NCI-H1436 treated with DMSO at 0.1 percent for 48 hours (cell line): ENCODE results near the gene EIF3C.
"Not testable (repeated sequence)": the region's sequence is repeated elsewhere in the genome, so short reads cannot be mapped to it uniquely, and the experiment has no call there.

ENCODE experiments used
- DNase-seq: peaks from one replicate; lab custom pipeline; 2025; lab: John Stamatoyannopoulos, UW

EIF3C gene, protein sequence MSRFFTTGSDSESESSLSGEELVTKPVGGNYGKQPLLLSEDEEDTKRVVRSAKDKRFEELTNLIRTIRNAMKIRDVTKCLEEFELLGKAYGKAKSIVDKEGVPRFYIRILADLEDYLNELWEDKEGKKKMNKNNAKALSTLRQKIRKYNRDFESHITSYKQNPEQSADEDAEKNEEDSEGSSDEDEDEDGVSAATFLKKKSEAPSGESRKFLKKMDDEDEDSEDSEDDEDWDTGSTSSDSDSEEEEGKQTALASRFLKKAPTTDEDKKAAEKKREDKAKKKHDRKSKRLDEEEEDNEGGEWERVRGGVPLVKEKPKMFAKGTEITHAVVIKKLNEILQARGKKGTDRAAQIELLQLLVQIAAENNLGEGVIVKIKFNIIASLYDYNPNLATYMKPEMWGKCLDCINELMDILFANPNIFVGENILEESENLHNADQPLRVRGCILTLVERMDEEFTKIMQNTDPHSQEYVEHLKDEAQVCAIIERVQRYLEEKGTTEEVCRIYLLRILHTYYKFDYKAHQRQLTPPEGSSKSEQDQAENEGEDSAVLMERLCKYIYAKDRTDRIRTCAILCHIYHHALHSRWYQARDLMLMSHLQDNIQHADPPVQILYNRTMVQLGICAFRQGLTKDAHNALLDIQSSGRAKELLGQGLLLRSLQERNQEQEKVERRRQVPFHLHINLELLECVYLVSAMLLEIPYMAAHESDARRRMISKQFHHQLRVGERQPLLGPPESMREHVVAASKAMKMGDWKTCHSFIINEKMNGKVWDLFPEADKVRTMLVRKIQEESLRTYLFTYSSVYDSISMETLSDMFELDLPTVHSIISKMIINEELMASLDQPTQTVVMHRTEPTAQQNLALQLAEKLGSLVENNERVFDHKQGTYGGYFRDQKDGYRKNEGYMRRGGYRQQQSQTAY

DNA sequence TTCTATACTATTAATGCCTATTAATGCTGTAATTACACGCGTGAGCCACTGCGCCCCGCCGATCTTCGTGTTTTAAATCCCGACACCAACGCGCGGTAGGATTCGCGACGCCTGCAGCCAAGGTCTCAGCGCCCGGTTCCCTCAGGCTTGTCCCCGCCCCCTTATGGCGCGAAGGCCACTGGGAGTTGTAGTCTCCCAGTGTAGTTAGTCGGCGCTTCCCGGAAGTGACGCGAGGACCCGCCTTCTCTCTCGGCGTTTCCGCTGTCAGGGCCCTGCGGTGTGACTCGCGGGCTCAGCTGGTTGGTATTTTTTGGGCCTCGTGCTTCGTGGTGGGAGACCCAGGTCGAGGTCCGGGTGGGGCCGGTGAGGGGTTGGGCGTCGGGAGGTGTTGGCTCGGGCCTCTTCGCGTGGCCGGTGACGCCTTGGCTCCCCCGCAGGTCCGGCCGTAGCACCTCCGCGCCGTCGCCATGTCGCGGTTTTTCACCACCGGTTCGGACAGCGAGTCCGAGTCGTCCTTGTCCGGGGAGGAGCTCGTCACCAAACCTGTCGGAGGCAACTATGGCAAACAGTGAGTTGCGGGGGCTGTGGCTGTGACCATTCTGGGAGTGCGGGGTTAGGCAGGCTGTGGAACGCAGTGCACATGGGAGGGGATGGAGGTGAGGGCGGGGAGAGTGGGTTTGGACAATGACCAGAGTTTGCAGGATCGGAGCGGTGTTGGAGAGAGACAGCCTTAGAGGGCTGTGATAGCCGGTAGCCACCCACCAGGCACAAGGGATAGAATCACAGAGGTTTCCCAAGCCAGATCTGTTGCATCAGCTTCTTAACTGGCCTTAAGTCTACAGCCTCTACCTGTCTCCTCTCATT lies at the start of gene EIF3C:
EIF3C (plus strand) TSS at position 245 of the 864 bp plus-strand sequence; CDS start at position 468, 223 bp downstream.
- not testable (repeated sequence) for DNase-seq

DNA sequence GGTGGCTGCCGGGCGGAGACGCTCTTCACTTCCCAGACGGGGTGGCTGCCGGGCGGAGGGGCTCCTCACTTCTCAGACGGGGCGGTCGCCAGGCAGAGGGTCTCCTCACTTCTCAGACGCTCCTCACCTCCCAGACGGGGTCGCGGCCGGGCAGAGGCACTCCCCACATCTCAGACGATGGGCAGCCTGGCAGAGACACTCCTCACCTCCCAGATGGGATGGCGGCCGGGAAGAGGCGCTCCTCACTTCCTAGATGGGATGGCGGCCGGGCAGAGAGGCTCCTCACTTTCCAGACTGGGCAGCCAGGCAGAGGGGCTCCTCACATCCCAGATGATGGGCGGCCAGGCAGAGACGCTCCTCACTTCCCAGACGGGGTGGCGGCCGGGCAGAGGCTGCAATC lies 45.0 kb upstream of the EIF3C start:
- DNase-seq = not testable (repeated sequence)

DNA sequence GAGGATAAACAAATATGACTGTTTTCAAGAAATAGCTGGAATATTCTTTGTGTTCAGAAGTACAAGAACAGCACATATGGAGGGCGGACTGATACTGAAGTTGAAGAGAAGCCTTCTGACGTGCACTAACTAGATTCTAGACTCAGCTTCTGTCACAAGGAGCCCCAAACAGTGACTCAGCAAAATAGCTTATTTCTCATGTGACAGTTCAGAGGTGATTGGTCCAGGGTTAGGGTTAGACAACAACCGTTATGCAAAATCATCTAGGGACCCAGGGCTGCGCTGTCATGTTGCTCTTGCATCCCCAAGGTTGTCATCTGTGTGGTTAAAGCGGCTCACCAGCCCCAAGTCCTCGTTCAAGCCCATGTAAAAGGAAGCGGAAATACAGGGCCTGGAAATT lies 43.8 kb upstream of the EIF3C start:
- DNase-seq = not testable (repeated sequence)

DNA sequence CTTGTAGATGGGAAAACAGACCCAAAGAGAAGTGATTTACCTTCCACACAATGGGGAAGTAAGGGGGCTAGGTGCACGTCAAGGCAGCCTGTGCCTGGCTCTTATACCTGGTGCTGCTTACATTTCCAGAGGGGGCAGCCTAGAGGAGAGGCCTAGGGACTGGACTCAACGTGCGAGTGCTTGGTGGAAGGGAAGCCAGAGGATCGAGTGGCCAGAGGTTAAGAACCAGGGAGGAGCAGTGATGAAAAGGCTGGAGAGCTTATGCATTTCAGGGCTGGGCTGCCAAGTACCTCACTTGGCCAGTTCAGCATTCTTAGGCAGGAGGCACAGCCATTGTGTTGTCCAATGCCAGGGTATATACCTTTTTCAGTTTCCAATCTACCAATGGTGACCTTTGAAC lies 43.1 kb upstream of the EIF3C start:
- DNase-seq = not testable (repeated sequence)

DNA sequence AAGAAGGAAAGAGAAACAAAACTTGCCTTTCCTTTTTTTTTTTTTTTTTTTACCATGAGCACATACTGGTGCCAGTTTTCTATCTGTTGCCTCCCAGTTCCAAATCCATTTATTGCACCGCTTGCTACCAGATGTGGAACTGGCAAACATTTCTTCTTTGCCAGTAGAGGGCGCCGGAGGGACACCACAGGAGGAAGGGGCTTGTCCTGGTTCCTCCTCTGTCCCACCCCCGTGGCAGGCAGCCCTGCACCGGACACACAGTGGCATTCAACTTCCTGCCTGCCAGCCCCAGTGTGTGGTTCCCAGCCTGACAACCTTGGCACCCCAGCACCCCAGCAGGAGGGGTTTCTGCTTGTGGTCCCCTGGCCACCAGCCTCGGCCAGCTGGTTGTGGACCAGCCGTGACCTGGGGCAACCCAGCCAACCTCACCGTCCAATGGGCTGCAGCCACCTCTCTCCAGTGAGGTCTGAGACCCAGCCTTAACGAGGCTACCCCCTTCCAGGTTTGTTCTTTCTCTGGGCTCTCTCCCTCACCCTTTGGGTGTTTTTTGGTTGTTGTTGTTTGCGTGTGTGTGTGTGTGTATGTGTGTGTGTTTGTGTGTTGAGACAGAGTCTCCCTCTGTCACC lies 22.8 kb upstream of the EIF3C start:
- DNase-seq = not testable (repeated sequence)

DNA sequence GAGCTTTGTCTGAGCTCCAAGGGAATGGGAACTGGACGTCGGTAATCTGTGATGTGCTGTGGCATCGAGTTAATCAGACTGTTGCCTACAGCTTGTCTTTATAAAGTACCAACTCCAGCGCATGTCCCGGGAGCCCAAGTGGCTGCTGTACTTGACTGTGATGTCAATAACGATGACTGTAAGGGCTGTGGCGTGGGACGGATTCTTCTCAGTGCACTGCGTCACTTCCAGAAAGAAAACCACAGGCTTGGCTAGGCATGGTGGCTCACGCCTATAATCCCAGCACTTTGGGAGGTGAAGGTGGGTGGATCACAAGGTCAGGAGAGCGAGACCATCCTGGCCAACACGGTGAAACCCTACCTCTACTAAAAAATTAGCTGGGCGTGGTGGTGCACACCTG lies 21.8 kb upstream of the EIF3C start:
- not testable (repeated sequence) for DNase-seq

DNA sequence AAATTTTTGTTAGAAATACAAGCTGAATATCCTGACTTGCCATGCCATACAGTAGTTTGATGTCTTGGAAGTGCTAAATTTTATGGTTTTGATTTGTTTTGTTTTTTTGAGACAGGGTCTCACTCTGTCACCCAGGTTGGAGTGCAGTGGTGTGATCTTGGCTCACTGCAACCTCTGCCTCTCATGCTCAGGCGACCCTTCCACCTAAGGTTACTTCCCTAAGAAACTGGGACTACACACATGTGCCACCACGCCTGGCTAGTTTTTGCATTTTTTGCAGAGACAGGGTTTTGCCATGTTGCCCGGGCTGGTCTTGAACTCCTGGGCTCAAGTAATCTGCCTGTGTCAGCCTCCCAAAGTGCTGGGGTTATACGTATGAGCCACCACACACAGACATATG lies 19.5 kb upstream of the EIF3C start:
- DNase-seq = not testable (repeated sequence)

DNA sequence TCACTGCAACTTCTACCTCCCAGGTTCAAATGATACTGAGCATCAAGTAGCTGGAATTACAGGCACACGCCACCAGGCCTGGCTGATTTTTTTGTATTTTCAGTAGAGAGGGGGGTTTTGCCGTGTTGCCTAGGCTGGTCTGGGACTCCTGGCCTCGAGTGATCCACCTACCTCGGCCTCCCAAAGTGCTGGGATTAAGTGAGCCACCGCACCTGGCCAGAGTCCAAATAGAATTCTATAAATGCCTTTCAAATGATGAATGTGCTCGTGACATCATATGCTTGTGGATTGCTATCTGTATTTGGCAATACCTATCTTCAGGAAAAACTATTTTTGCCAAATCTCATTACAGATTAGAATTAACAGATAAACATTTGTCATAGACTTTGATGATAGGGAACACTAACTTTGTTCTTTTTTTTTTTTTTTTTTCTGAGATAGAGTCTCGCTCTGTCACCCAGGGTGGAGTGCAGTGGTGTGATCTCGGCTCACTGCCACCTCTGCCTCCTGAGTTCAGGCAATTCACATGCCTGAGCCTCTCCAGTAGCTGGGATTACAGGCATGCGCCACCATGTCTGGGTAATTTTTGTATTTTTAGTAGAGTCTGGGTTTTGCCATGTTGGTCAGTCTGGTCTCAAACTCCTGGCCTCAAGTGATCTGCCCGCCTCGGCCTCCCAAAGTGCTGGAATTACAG lies 17.9 kb upstream of the EIF3C start:
- not testable (repeated sequence) for DNase-seq

DNA sequence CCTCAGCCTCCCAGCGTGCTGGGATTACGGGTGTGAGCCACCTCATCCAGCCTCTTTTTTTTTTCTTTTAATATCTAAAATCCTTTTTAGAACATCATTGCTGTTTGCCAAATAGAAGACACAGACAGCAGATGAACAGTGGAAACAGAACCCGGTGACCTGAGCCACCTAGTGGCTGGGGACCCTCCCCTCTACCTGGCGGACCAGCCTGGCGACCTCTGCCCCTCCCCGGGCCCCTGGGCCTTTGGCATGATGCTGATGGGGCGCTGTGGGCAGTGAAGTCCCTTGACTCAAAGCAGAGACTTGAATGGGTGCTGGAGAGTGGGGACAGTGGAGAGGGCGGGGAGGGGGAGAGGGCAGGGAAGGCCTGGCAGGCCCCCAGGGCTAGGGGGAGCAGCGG lies 11.5 kb upstream of the EIF3C start:
- DNase-seq = not testable (repeated sequence)

DNA sequence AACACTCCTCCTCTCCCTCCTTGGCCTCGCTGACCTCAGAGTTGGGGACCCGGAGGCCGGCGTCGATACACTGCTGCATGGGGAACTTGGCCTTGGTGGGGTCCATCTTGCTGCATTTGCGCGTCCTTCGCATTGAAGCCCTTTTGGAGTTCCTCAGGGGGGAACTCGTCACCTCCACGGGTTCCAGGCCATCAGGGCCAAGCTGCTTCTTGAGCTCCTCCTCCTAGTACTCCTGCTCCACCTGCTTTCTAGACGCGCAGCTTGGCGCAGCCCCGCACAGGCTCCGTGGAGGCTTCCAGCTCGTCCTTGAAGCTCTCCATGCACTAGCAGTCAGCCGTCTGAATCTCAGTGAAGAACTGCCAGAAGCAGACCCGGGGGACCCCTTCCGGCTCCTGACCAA lies 10.9 kb upstream of the EIF3C start:
- not testable (repeated sequence) for DNase-seq

DNA sequence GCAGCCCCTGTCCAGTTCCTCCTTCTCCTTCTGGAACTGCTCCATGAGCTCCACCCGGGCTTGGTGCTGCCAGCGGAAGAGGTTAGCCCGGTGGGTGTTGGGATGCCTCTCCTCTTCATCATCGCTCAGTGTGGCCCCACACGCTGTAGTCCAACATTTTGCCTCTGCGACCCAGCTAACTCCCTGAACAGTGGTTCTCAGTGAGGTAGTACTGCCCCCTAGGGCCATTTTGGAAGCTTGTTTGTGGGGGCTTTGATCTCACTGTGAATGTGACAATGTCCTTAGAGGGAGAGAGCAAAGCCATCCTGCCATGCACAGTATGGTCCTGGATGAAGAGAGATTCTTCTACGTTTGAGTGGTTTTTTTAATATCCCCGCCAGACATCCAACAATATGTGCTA lies 9.9 kb upstream of the EIF3C start:
- not testable (repeated sequence) for DNase-seq

DNA sequence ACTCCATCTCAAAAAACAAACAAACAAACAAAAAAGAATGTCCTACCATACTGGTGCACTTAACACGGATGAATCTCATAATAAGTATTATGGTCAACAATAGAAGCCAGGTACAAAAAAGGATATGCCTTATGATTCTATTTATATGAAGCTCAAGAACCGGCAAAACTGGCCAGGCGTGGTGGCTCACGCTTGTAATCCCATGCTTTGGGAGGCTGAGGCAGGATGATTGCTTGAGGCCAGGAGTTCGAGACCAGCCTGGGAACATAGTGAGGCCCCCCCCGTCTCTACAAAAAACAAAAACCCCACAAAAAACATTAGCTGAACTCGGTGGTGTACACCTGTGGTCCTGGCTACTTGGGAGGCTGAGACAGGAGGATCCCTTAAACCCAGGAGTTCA lies 7.0 kb upstream of the EIF3C start:
- not testable (repeated sequence) for DNase-seq

DNA sequence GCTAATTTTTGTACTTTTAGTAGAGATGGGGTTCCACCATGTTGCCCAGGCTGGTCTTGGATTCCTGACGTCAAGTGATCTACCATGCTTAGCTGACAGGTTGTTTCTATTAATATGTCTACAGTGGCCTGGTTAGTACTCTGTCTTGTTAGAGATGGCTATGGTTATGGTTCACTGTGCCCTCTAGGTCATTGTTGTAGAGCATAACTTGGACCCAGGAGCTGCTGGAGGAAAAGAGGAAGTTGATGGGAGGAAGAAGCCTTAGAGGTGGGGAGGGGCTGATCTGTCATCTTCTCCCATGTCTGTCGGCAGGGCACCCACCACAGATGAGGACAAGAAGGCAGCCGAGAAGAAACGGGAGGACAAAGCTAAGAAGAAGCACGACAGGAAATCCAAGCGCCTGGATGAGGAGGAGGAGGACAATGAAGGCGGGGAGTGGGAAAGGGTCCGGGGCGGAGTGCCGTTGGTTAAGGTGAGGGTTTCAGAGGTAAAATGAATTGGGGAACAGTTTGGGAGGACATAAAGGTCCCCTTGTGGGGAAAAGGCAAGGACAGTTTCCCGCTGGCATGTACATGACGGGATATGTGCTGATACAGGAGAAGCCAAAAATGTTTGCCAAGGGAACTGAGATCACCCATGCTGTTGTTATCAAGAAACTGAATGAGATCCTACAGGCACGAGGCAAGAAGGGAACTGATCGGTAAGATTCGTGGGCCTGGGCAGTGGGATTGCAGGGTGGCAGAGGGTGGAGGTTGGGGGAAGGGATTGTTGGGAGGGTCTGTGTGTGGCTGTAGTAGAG lies 11.8 kb downstream of the EIF3C start:
- not testable (repeated sequence) for DNase-seq

DNA sequence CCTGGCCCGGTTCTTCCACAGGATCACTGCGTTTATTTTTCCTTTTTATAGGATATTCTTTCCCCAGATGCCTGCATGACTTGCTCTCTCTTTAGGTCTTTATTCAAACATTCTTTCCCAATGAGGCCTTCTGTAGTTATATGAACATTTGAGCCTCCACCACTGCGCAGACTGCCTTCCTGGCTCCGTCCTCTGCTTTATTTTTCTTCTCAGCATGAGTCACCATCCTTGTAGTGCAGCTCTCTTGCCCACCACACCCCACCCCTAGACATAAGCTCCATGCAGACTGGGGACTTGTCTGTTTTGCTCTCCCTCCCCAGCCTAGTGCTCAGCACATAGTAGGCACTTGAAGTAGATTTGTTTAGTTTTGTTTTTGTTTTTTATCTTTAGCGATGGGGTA lies 20.0 kb downstream of the EIF3C start:
- not testable (repeated sequence) for DNase-seq

DNA sequence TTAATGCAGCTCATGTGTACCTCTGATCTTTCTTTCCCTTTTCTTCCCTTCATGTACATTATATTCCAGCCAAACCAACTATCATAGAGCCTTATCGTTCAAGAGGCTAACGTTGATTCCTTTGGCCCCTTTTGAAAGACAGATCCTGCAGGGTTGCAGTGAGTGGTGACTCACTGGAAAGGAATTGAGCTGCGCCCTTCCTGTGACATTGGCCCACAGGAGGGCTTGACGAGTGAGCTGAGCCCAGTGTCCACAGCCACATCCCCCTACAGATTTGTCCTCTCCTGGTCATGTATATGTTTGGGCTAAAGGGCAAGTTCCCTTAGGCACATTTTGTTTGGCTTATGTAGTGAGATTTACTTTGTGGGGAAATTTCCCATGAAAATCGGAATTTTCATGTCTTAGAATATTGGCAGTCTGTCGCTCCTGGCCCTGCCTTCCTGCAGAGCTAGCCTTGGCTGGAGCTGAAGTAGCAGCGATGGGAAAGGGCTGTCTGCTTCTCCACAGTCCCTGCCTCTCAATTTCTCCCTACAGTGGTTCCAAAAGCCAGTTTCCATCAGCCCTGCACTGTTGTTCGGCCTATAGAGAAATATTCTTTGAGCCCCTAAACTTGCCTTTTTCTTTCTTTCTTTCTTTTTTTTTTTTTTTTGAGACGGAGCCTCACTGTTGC lies 21.3 kb downstream of the EIF3C start:
- not testable (repeated sequence) for DNase-seq

DNA sequence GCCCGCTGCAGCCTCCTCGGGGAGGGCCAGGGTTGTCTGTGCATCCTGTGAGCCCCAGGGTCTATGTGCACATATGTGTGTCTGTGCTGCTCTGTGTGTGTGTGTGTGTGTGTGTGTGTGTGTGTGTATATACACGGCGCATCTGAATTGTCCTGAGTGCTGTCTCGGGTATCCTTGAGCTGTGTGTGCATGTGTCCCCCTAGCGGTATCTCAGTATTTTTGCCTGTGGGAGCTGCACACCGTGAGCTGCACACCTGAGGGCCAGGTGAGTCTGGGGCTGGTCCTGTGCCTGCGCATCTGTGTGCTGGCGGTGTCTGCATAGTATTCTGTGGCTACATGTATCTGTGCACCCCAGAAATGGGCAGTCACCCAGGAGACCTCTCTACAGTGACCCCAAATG lies 28.5 kb downstream of the EIF3C start:
- not testable (repeated sequence) for DNase-seq

DNA sequence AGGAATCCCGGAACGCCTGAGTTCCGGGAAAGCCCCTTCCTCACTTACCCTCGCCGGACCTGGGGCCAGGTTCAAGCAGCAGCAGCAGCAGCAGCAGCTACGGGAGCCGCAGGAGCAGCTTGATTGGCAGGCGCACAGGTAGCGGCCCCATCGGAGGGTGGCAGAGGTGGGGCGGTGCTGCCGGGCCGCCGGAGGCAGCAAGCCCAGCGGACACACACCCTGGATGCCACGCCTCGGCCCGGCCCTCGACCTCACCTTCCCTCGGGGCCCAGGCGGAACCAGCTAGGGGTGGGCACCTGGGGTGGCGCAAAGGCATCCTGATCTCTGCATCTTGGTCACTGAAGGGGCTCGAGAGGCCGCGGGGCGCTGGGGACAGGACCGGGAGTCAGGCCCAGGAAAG lies 29.4 kb downstream of the EIF3C start:
- not testable (repeated sequence) for DNase-seq

DNA sequence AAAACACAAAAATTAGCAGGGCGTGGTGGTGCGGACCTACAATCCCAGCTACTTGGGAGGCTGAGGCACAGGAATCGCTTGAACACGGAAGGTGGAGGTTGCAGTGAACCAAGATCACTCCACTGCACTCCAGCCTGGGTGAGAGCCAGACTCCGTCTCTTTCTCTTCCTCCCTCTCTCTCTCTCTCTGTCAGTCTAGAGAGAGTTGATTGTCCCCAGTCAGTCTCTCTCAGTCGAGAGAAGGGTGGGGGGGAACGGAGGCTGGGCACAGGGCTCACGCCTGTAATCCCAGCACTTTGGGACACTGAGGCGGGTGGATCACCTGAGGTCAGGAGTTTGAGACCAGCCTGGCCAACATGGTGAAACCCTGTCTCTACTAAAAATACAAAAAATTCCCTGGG lies 30.0 kb downstream of the EIF3C start:
- DNase-seq = not testable (repeated sequence)

DNA sequence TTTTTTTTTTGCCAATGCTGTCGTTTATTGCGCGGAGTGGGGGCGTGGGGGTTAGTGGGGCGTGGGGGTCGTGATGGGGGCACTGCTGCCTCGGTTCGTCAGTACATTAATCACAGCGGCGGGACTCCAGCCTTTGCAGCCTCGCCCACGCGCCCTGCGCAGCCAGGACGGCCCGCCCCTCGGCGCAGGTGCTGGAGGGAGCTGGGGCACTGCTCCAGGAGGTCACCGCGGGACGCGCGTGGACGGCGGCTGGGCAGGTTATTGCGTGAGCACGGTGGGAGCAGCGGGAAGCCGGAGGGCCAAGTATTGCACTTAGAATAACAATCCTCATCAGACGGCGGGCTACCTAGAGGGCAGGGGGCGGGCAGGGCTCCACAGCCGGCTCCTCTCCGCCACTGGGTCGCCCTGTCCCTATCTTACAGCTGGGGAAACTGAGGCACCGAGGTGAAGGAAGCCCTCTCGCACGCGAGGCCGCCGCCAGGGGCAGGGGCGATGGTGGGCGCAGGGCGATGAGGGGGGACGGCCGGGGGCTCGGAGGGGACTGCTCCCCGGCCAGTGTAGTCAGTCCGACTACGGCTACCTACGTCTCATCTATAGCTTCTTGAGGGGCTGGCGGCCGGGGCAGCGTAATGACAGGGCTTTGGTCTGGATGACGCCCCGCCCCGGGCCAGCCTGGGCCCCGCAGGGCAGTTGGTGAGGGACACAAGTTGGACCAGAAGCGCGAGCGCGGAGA lies 35.5 kb downstream of the EIF3C start:
- DNase-seq = not testable (repeated sequence)
